WTC11 (cell line): ENCODE data around the gene LHX5. TPM values are rescaled to one million over a fixed set of nuclear protein-coding genes. Genes with fewer than 3 reads are reported as not detected.

ENCODE experiments used
- ATAC-seq: fragments of 200-7000 bp; cut with Tn5 transposase; 2 replicates; pipeline ENCODE4 v1.10.0; 2021; ENCODE audit warnings: mild to moderate bottlenecking, moderate library complexity
- CTCF ChIA-PET: fragments of 300-600 bp; sonication (Branson Sonifier 250); formaldehyde crosslinking; loops from one replicate; lab custom pipeline; 2021; ENCODE audit warnings: antibody characterized with exemption; lab: Charles Lee
- POLR2A ChIA-PET: fragments of 350-600 bp; sonication (Branson Sonifier 250); formaldehyde crosslinking; loops from one replicate; lab custom pipeline; 2021; ENCODE audit warnings: antibody characterized with exemption; lab: Charles Lee
- DNase-seq: peaks from one replicate; pipeline ENCODE4 v3.0.0; 2021; ENCODE audit warnings: low spot score
- H3K27ac Mint-ChIP-seq: 2 replicates; pipeline ENCODE4 v1.8.0; 2021; ENCODE audit warnings: mixed read lengths
- H3K27me3 Mint-ChIP-seq: 2 replicates; pipeline ENCODE4 v1.8.0; 2021; ENCODE audit warnings: low read depth, mild to moderate bottlenecking, moderate library complexity, mixed read lengths
- H3K36me3 Mint-ChIP-seq: 2 replicates; pipeline ENCODE4 v1.8.0; 2021; ENCODE audit warnings: mixed read lengths
- H3K4me1 Mint-ChIP-seq: 2 replicates; pipeline ENCODE4 v1.8.0; 2022; ENCODE audit warnings: mixed read lengths
- H3K4me3 Mint-ChIP-seq: 2 replicates; pipeline ENCODE4 v1.8.0; 2021; ENCODE audit warnings: mild to moderate bottlenecking, moderate library complexity, mixed read lengths
- H3K9me3 Mint-ChIP-seq: 2 replicates; pipeline ENCODE4 v1.8.0; 2021; ENCODE audit warnings: mixed read lengths
- ARID4B ChIP-seq: sonication (generic); formaldehyde crosslinking; IDR thresholded peaks from 2 replicates; pipeline ENCODE4 v1.8.0; 2023; ENCODE audit warnings: missing genetic modification reagents, mild to moderate bottlenecking, borderline replicate concordance
- CBFB ChIP-seq: sonication (generic); formaldehyde crosslinking; IDR thresholded peaks from 2 replicates; pipeline ENCODE4 v1.8.1; 2022; ENCODE audit warnings: mild to moderate bottlenecking, low read depth, missing genetic modification reagents
- CREB1 ChIP-seq: sonication (generic); formaldehyde crosslinking; IDR thresholded peaks from 2 replicates; pipeline ENCODE4 v1.8.0; 2023; ENCODE audit warnings: mild to moderate bottlenecking, missing genetic modification reagents
- ELF4 ChIP-seq: sonication (generic); formaldehyde crosslinking; IDR thresholded peaks from 2 replicates; pipeline ENCODE4 v1.8.1; 2022; ENCODE audit warnings: low read depth, mild to moderate bottlenecking, moderate library complexity, missing genetic modification reagents
- ERG ChIP-seq: fragments of 250-450 bp; sonication (Bioruptor Pico); IDR thresholded peaks from 2 replicates; pipeline ENCODE4 v1.8.0; 2021; ENCODE audit warnings: mild to moderate bottlenecking
- FOXP1 ChIP-seq: sonication (generic); formaldehyde crosslinking; IDR thresholded peaks from 2 replicates; pipeline ENCODE4 v1.8.0; 2022; ENCODE audit warnings: missing genetic modification reagents, mild to moderate bottlenecking, moderate library complexity, borderline replicate concordance
- JAZF1 ChIP-seq: fragments of 250-450 bp; sonication (Bioruptor Pico); IDR thresholded peaks from 2 replicates; pipeline ENCODE4 v1.9.0; 2021; ENCODE audit warnings: moderate library complexity, mild to moderate bottlenecking, inconsistent platforms
- NFATC4 ChIP-seq: fragments of 250-450 bp; sonication (Bioruptor Pico); IDR thresholded peaks from 2 replicates; pipeline ENCODE4 v1.9.0; 2021; ENCODE audit warnings: mild to moderate bottlenecking
- NFE2L1 ChIP-seq: sonication (generic); formaldehyde crosslinking; IDR thresholded peaks from 2 replicates; pipeline ENCODE4 v1.8.1; 2023; ENCODE audit warnings: missing genetic modification reagents
- NR3C1 ChIP-seq: sonication (generic); formaldehyde crosslinking; conservative IDR thresholded peaks from 2 replicates; pipeline ENCODE4 v1.8.1; 2023; ENCODE audit warnings: low read depth, mild to moderate bottlenecking, missing genetic modification reagents
- RORB ChIP-seq: fragments of 250-450 bp; sonication (Bioruptor Pico); IDR thresholded peaks from 2 replicates; pipeline ENCODE4 v1.9.0; 2021; ENCODE audit warnings: mild to moderate bottlenecking
- SMAD3 ChIP-seq: sonication (generic); formaldehyde crosslinking; IDR thresholded peaks from 2 replicates; pipeline ENCODE4 v1.8.0; 2022; ENCODE audit warnings: missing genetic modification reagents, mild to moderate bottlenecking, borderline replicate concordance
- SP1 ChIP-seq: sonication (generic); formaldehyde crosslinking; conservative IDR thresholded peaks from 2 replicates; pipeline ENCODE4 v1.8.1; 2022; ENCODE audit warnings: missing genetic modification reagents
- ZBTB21 ChIP-seq: sonication (generic); formaldehyde crosslinking; IDR thresholded peaks from 2 replicates; pipeline ENCODE4 v1.8.1; 2023; ENCODE audit warnings: mild to moderate bottlenecking, missing genetic modification reagents, borderline replicate concordance
- ZNF121 ChIP-seq: sonication (generic); formaldehyde crosslinking; IDR thresholded peaks from 2 replicates; pipeline ENCODE4 v1.8.0; 2023; ENCODE audit warnings: missing genetic modification reagents
- total RNA-seq: library from RNA; stranded (reverse); gene quantifications from 3 replicates; pipeline ENCODE4 v1.2.3, GENCODE V29; 2021
- TF ChIP-seq, protein P1 (sequence below): sonication (generic); formaldehyde crosslinking; conservative IDR thresholded peaks from 2 replicates; pipeline ENCODE4 v1.8.1; 2023; ENCODE audit warnings: mild to moderate bottlenecking, low read depth, missing genetic modification reagents, moderate library complexity
- TF ChIP-seq, protein P2 (sequence below): sonication (generic); formaldehyde crosslinking; IDR thresholded peaks from 2 replicates; pipeline ENCODE4 v1.8.1; 2023; ENCODE audit warnings: mild to moderate bottlenecking, missing genetic modification reagents, moderate library complexity
- TF ChIP-seq, protein P3 (sequence below): sonication (generic); formaldehyde crosslinking; IDR thresholded peaks from 2 replicates; pipeline ENCODE4 v1.8.1; 2022; ENCODE audit warnings: low read depth, missing genetic modification reagents, borderline replicate concordance
- TF ChIP-seq, protein P4 (sequence below): fragments of 250-450 bp; sonication (Bioruptor Pico); IDR thresholded peaks from 2 replicates; pipeline ENCODE4 v2.1.2; 2022; ENCODE audit warnings: mild to moderate bottlenecking, moderate library complexity
- TF ChIP-seq, protein P5 (sequence below): sonication (generic); formaldehyde crosslinking; IDR thresholded peaks from 2 replicates; pipeline ENCODE4 v1.8.0; 2022; ENCODE audit warnings: mild to moderate bottlenecking, missing genetic modification reagents

Gene LHX5
- total RNA-seq, 1 experiment from 2014 or later: 3.0 TPM

DNA sequence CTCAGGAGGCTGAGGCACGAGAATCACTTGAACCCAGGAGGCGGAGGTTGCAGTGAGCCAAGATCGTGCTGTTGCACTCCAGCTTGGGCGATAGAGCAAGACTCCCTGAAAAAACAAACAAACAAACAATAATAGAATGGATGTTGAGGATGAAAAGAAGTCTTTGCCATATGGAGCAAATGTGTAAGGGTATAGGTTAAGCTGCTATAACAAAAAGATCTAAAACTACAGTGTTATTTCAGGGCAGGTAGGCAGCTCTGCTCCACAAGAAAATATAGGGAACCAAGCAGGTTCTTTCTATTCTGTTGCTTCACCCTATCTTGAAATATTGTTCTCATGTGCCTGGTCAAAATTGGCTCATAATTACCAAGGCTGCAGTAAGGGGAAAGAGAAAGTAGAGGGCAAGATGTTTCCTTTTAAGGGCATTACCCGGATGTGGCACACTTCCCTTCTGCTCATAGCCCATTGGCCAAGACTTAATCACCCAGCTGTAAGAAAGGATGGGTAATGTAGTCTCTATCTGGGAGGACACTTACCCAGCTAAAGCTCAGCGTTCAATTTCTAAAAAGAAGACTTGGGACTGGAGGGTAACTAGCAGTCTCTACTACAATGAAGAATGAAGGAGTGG is 26.0 kb downstream of the LHX5 start:
- H3K4me1 Mint-ChIP-seq: no peaks in the 10 kb centered on the region
- peaks cover 18% of the 10 kb centered on the region for H3K9me3 Mint-ChIP-seq
- H3K27me3 Mint-ChIP-seq: peaks cover 9% of the 10 kb centered on the region
- H3K27ac Mint-ChIP-seq: no peak overlapping the region
- ChIA-PET POLR2A (no interaction called here), CTCF (interaction anchor here (1.4 to 3.3 kb wide), 2 partner anchors 16 to 20 kb away, joined by 8 to 15 read pairs; no protein-coding TSS in a partner anchor)
- H3K4me3 Mint-ChIP-seq: no peak overlapping the region
- ATAC-seq (no peak), DNase-seq (no peak)
- TF ChIP-seq ZBTB21 (CRISPR knock-in tag) (no peak), ERG (no peak), NFATC4 (CRISPR knock-in tag) (no peak), FOXP1 (CRISPR knock-in tag) (no peak), SP1 (CRISPR knock-in tag) (no peak), ARID4B (CRISPR knock-in tag) (no peak), RORB (no peak), NFE2L1 (CRISPR knock-in tag) (no peak), ZNF121 (CRISPR knock-in tag) (no peak), JAZF1 (CRISPR knock-in tag) (no peak), ELF4 (CRISPR knock-in tag) (no peak), SMAD3 (no peak), CBFB (CRISPR knock-in tag) (no peak), NR3C1 (no peak), CREB1 (CRISPR knock-in tag) (no peak)
- TF ChIP-seq, protein P1, sequence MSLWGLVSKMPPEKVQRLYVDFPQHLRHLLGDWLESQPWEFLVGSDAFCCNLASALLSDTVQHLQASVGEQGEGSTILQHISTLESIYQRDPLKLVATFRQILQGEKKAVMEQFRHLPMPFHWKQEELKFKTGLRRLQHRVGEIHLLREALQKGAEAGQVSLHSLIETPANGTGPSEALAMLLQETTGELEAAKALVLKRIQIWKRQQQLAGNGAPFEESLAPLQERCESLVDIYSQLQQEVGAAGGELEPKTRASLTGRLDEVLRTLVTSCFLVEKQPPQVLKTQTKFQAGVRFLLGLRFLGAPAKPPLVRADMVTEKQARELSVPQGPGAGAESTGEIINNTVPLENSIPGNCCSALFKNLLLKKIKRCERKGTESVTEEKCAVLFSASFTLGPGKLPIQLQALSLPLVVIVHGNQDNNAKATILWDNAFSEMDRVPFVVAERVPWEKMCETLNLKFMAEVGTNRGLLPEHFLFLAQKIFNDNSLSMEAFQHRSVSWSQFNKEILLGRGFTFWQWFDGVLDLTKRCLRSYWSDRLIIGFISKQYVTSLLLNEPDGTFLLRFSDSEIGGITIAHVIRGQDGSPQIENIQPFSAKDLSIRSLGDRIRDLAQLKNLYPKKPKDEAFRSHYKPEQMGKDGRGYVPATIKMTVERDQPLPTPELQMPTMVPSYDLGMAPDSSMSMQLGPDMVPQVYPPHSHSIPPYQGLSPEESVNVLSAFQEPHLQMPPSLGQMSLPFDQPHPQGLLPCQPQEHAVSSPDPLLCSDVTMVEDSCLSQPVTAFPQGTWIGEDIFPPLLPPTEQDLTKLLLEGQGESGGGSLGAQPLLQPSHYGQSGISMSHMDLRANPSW (CRISPR knock-in tag): no peak
- TF ChIP-seq, protein P2, sequence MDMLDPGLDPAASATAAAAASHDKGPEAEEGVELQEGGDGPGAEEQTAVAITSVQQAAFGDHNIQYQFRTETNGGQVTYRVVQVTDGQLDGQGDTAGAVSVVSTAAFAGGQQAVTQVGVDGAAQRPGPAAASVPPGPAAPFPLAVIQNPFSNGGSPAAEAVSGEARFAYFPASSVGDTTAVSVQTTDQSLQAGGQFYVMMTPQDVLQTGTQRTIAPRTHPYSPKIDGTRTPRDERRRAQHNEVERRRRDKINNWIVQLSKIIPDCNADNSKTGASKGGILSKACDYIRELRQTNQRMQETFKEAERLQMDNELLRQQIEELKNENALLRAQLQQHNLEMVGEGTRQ (CRISPR knock-in tag): no peak
- TF ChIP-seq, protein P3, sequence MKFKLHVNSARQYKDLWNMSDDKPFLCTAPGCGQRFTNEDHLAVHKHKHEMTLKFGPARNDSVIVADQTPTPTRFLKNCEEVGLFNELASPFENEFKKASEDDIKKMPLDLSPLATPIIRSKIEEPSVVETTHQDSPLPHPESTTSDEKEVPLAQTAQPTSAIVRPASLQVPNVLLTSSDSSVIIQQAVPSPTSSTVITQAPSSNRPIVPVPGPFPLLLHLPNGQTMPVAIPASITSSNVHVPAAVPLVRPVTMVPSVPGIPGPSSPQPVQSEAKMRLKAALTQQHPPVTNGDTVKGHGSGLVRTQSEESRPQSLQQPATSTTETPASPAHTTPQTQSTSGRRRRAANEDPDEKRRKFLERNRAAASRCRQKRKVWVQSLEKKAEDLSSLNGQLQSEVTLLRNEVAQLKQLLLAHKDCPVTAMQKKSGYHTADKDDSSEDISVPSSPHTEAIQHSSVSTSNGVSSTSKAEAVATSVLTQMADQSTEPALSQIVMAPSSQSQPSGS (CRISPR knock-in tag): no peak
- TF ChIP-seq, protein P4, sequence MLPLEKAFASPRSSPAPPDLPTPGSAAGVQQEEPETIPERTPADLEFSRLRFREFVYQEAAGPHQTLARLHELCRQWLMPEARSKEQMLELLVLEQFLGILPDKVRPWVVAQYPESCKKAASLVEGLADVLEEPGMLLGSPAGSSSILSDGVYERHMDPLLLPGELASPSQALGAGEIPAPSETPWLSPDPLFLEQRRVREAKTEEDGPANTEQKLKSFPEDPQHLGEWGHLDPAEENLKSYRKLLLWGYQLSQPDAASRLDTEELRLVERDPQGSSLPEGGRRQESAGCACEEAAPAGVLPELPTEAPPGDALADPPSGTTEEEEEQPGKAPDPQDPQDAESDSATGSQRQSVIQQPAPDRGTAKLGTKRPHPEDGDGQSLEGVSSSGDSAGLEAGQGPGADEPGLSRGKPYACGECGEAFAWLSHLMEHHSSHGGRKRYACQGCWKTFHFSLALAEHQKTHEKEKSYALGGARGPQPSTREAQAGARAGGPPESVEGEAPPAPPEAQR (CRISPR knock-in tag): no peak
- TF ChIP-seq, protein P5, sequence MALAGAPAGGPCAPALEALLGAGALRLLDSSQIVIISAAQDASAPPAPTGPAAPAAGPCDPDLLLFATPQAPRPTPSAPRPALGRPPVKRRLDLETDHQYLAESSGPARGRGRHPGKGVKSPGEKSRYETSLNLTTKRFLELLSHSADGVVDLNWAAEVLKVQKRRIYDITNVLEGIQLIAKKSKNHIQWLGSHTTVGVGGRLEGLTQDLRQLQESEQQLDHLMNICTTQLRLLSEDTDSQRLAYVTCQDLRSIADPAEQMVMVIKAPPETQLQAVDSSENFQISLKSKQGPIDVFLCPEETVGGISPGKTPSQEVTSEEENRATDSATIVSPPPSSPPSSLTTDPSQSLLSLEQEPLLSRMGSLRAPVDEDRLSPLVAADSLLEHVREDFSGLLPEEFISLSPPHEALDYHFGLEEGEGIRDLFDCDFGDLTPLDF (CRISPR knock-in tag): no peak
- H3K36me3 Mint-ChIP-seq: no peaks in the 10 kb centered on the region
